ENCODE results near the gene SGCA. TPM values are rescaled to one million over a fixed set of nuclear protein-coding genes. Genes with fewer than 3 reads are reported as not detected.

Gene SGCA
- total and polyA plus RNA-seq, 2 of the 13 experiments (the other 11 are each of a cell fraction or from before 2014, with no cell fraction given), result not detected

- TF ChIP-seq, protein P1, sequence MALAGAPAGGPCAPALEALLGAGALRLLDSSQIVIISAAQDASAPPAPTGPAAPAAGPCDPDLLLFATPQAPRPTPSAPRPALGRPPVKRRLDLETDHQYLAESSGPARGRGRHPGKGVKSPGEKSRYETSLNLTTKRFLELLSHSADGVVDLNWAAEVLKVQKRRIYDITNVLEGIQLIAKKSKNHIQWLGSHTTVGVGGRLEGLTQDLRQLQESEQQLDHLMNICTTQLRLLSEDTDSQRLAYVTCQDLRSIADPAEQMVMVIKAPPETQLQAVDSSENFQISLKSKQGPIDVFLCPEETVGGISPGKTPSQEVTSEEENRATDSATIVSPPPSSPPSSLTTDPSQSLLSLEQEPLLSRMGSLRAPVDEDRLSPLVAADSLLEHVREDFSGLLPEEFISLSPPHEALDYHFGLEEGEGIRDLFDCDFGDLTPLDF (CRISPR knock-in tag; IDR thresholded peaks at IDR 0.05), result 0 out of 2 replicates have a peak, but pooled peaks have one; percentile 27
- TF ChIP-seq ZNF510 (CRISPR knock-in tag; IDR thresholded peaks at IDR 0.05; ENCODE audit: low read depth), result no peak
- no peak for TF ChIP-seq ZNF101 (CRISPR knock-in tag; IDR thresholded peaks at IDR 0.05; ENCODE audit: borderline replicate concordance, low read depth)
- no peak for TF ChIP-seq FOXJ3 (CRISPR knock-in tag; IDR thresholded peaks at IDR 0.05; ENCODE audit: borderline replicate concordance)
- TF ChIP-seq ZNF17 (CRISPR knock-in tag; IDR thresholded peaks at IDR 0.05), result no peak
- TF ChIP-seq, protein P2, sequence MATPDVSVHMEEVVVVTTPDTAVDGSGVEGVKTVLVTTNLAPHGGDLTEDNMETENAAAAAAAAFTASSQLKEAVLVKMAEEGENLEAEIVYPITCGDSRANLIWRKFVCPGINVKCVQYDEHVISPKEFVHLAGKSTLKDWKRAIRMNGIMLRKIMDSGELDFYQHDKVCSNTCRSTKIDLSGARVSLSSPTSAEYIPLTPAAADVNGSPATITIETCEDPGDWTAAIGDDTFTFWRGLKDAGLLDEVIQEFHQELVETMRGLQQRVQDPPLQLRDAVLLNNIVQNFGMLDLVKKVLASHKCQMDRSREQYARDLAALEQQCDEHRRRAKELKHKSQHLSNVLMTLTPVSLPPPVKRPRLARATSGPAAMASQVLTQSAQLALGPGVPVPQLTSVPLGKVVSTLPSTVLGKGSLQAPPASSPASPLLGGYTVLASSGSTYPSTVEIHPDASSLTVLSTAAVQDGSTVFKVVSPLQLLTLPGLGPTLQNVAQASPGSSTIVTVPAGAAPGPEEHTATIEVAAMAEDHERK (CRISPR knock-in tag; IDR thresholded peaks at IDR 0.05; ENCODE audit: low read depth), result no peak
- TF ChIP-seq ZNF761 (CRISPR knock-in tag; conservative IDR thresholded peaks at IDR 0.05), result no peak
- no peak for TF ChIP-seq ZNF296 (CRISPR knock-in tag; conservative IDR thresholded peaks at IDR 0.05)
- TF ChIP-seq BCL6 (CRISPR knock-in tag; IDR thresholded peaks at IDR 0.05), result no peak
- 0 out of 2 replicates have a peak, but pooled peaks have one; percentile 26 for TF ChIP-seq ZNF331 (CRISPR knock-in tag; IDR thresholded peaks at IDR 0.05)
- TF ChIP-seq, protein P3, sequence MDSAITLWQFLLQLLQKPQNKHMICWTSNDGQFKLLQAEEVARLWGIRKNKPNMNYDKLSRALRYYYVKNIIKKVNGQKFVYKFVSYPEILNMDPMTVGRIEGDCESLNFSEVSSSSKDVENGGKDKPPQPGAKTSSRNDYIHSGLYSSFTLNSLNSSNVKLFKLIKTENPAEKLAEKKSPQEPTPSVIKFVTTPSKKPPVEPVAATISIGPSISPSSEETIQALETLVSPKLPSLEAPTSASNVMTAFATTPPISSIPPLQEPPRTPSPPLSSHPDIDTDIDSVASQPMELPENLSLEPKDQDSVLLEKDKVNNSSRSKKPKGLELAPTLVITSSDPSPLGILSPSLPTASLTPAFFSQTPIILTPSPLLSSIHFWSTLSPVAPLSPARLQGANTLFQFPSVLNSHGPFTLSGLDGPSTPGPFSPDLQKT (CRISPR knock-in tag; IDR thresholded peaks at IDR 0.05; ENCODE audit: borderline replicate concordance), result no peak
- TF ChIP-seq NR1H2 (CRISPR knock-in tag; IDR thresholded peaks at IDR 0.05; ENCODE audit: borderline replicate concordance, low read depth), result no peak
- TF ChIP-seq SP1 (IDR thresholded peaks at IDR 0.05), result no peak
- TF ChIP-seq SP1 (CRISPR knock-in tag; IDR thresholded peaks at IDR 0.05), result no peak; the same call in 1 of the 2 replicates
- TF ChIP-seq ATF6 (CRISPR knock-in tag; conservative IDR thresholded peaks at IDR 0.05), result no peak
- 0 out of 2 replicates have a peak, but pooled peaks have one; percentile 31 for TF ChIP-seq NFATC3 (CRISPR knock-in tag; IDR thresholded peaks at IDR 0.05)
- TF ChIP-seq ZFP36 (IDR thresholded peaks at IDR 0.05; ENCODE audit: borderline replicate concordance, low read depth, low read length, partially characterized antibody), result no peak
- no peak for TF ChIP-seq TGIF2 (CRISPR knock-in tag; IDR thresholded peaks at IDR 0.05)
- TF ChIP-seq, protein P4, sequence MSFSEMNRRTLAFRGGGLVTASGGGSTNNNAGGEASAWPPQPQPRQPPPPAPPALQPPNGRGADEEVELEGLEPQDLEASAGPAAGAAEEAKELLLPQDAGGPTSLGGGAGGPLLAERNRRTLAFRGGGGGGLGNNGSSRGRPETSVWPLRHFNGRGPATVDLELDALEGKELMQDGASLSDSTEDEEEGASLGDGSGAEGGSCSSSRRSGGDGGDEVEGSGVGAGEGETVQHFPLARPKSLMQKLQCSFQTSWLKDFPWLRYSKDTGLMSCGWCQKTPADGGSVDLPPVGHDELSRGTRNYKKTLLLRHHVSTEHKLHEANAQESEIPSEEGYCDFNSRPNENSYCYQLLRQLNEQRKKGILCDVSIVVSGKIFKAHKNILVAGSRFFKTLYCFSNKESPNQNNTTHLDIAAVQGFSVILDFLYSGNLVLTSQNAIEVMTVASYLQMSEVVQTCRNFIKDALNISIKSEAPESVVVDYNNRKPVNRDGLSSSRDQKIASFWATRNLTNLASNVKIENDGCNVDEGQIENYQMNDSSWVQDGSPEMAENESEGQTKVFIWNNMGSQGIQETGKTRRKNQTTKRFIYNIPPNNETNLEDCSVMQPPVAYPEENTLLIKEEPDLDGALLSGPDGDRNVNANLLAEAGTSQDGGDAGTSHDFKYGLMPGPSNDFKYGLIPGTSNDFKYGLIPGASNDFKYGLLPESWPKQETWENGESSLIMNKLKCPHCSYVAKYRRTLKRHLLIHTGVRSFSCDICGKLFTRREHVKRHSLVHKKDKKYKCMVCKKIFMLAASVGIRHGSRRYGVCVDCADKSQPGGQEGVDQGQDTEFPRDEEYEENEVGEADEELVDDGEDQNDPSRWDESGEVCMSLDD (CRISPR knock-in tag; IDR thresholded peaks at IDR 0.05; ENCODE audit: borderline replicate concordance), result no peak
Observed at GRCh38 chr17:50200457-50201275, 34.9 kb downstream of the SGCA start (continued).
